K562 (cell line): ENCODE results near the gene EXT2. TPM values are rescaled to one million over a fixed set of nuclear protein-coding genes. Genes with fewer than 3 reads are reported as not detected.

Experiments
- CUX1 ChIP-seq: fragments of 200-800 bp; sonication (Bioruptor generic); IDR thresholded peaks from 2 replicates; pipeline ENCODE4 v1.6.1; 2016; ENCODE audit warnings: missing genetic modification characterization, missing compliant biosample characterization
- HNRNPK ChIP-seq: fragments of 200-400 bp; formaldehyde crosslinking; IDR thresholded peaks from one replicate; pipeline ENCODE4 v1.6.1; 2018; ENCODE audit warnings: mild to moderate bottlenecking, low read depth, low read length; ENCODE audit not compliant: poor library complexity, severe bottlenecking
- KLF16 ChIP-seq: IDR thresholded peaks from 2 replicates; pipeline ENCODE4 v1.6.1; 2016; ENCODE audit warnings: antibody characterized with exemption
- NFE2L1 ChIP-seq: fragments of 450-650 bp; IDR thresholded peaks from 2 replicates; pipeline ENCODE4 v1.6.1; 2016; ENCODE audit warnings: missing genetic modification characterization, low read depth, mild to moderate bottlenecking, missing compliant biosample characterization, moderate library complexity, borderline replicate concordance
- POLR2H ChIP-seq: IDR thresholded peaks from 2 replicates; pipeline ENCODE4 v1.6.1; 2016; ENCODE audit warnings: missing genetic modification characterization, low read depth, mild to moderate bottlenecking, control low read depth, missing compliant biosample characterization, moderate library complexity
- RCOR1 ChIP-seq, 2 experiments: IDR thresholded peaks; 2 replicates each; pipeline ENCODE4 v1.6.1; 2012; ENCODE audit warnings: low read depth in 2 of 2, low read length in 2 of 2, borderline replicate concordance in 1 of 2, improper control_type of control experiment in 1 of 2
- RERE ChIP-seq: sonication (generic); formaldehyde crosslinking; IDR thresholded peaks from 2 replicates; pipeline ENCODE4 v1.8.0; 2023; ENCODE audit warnings: missing genetic modification reagents, mild to moderate bottlenecking, borderline replicate concordance
- ZBTB11 ChIP-seq, 3 experiments: fragments of 200-800 bp in 1 of 3; fragments of 250-450 bp in 1 of 3; fragments of 450-650 bp in 1 of 3; sonication (Bioruptor Pico) in 1 of 3; sonication (Bioruptor generic) in 1 of 3; formaldehyde crosslinking in 1 of 3; IDR thresholded peaks; 2 replicates each; pipeline versions ENCODE4 v1.6.1 to v1.8.0; 2016 to 2022; ENCODE audit warnings: mild to moderate bottlenecking in 2 of 3, missing genetic modification characterization in 2 of 3, missing compliant biosample characterization in 1 of 3, moderate library complexity in 1 of 3
- ZBTB17 ChIP-seq: fragments of 450-650 bp; formaldehyde crosslinking; IDR thresholded peaks from 2 replicates; pipeline ENCODE4 v1.4.0; 2020; ENCODE audit warnings: mild to moderate bottlenecking
- ZNF561 ChIP-seq: fragments of 450-650 bp; formaldehyde crosslinking; conservative IDR thresholded peaks from 2 replicates; pipeline ENCODE4 v1.4.0; 2020; ENCODE audit warnings: mild to moderate bottlenecking, moderate library complexity
- polyA plus RNA-seq, 8 experiments: library from polyadenylated mRNA; depleted of rRNA in 4 of 8; stranded (reverse) in 5 of 8; unstranded in 3 of 8; fragments of >200 nt; fragmentation: Nextera tagmentation in 2 of 8; fragmentation: Illumina TruSeq in 1 of 8; extraction: Ambion mirVana in 2 of 8; extraction: Trizol in 1 of 8; gene quantifications; 2 replicates each; pipeline versions ENCODE4 v1.2.1 to v1.2.3, GENCODE V29; 2011 to 2014; ENCODE audit warnings: inconsistent platforms in 1 of 8, missing spikeins in 1 of 8
- total RNA-seq, 7 experiments: library from RNA; depleted of rRNA in 6 of 7; stranded (reverse); fragments of >200 nt in 6 of 7; fragmentation: Illumina TruSeq in 2 of 7; extraction: Trizol in 2 of 7; gene quantifications; 2 replicates each; pipeline versions ENCODE4 v1.2.1 to v1.2.3, GENCODE V29; 2011 to 2021; ENCODE audit warnings: low replicate concordance in 1 of 7

Gene EXT2
- total and polyA plus RNA-seq, 9 of the 15 experiments (the other 6 are each of a cell fraction or from before 2014, with no cell fraction given), result 7.5 to 52.1 (median 38.1) TPM

- TF ChIP-seq CUX1 (CRISPR knock-in tag) (no peak), RERE (CRISPR knock-in tag) (no peak), RCOR1 (IDR thresholded peaks at IDR 0.05; ENCODE audit: borderline replicate concordance in 1 of 2, low read depth in 2 of 2, low read length in 2 of 2) (peak; percentile 78 to 95; a peak in 3 of 4 replicates), HNRNPK (no peak), POLR2H (tag) (no peak), ZBTB17 (CRISPR knock-in tag) (no peak; the same call in 1 of the 2 replicates), ZNF561 (CRISPR knock-in tag) (no peak), ZBTB11 (CRISPR knock-in tag; IDR thresholded peaks at IDR 0.05) (peak in 1 of 3 experiments; percentile 53; a peak in 1 of 6 replicates), NFE2L1 (tag) (no peak), KLF16 (peak; percentile 96)
Measured at GRCh38 chr11:44269369-44270351, 174.2 kb downstream of the EXT2 start (continued).
